Measurements from ENCODE around the gene WDR38. TPM values are rescaled to one million over a fixed set of nuclear protein-coding genes. Genes with fewer than 3 reads are reported as not detected.
A peak's percentile ranks its signal among the peaks of the same experiment; 100 is the strongest.

Gene WDR38
- total and polyA plus RNA-seq, 8 donors: not detected

GRCh38 chr9:124873664-124874063 is 20.4 kb downstream of the WDR38 start:
- DNase-seq: no peak
- TF ChIP-seq EP300 (IDR thresholded peaks at IDR 0.05) (no peak), POLR2A (IDR thresholded peaks at IDR 0.05) (no peak), CTCF (IDR thresholded peaks at IDR 0.05) (no peak), POLR2AphosphoS5 (IDR thresholded peaks at IDR 0.05) (no peak)
- H3K36me3 ChIP-seq: peaks cover 44 to 61% (median 57%) of the 10 kb centered on the region in 4 donors
- intact Hi-C loops (cut with DNase I; ENCODE audit: low total_unique reads): no loop called here
- H3K4me3 ChIP-seq: peak overlapping the region in 1 of 4 donors; percentile 98
- no peaks in the 10 kb centered on the region for H3K27me3 ChIP-seq
- WGBS, 5 donors: 80 to 89% (median 85%) methylated on average over 13 to 14 of the region's 14 CpGs
- H3K27ac ChIP-seq: peak overlapping the region in 2 of 5 donors; percentile 3 to 97
- H3K4me1 ChIP-seq: peaks cover 45 to 50% (median 47%) of the 10 kb centered on the region in 4 donors
- H3K9me3 ChIP-seq: no peaks in the 10 kb centered on the region

DNA sequence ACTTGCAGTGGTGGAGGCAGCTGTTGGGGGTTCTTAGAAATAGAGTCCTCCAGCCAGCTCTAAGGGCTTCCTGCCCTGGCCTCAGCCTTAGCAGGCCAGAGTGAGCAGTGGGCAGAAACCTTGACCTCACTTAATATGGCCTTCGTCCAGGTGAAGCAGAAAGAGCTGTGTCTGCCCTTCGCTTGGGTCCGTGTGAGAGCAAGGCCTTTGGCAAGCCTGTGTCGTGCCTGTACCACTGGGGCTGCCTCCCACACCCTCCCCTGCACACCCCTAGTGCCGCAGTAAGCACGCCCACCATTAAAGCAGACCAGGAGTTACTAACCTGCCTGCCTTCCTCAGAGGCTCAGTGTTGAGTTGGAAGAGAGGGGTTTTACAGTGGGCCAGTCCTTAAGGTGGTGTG is 22.2 kb downstream of the WDR38 start:
- 89 to 95% (median 93%) methylated on average over 6 of the region's 6 CpGs for WGBS, 5 donors
- Histone ChIP-seq H3K27me3 (no peaks in the 10 kb centered on the region), H3K4me3 (no peak overlapping the region), H3K27ac (no peak overlapping the region), H3K36me3 (peaks cover 51 to 79% (median 75%) of the 10 kb centered on the region in 4 donors), H3K4me1 (peaks cover 33 to 40% (median 37%) of the 10 kb centered on the region in 4 donors), H3K9me3 (no peaks in the 10 kb centered on the region)
- no peak for DNase-seq
- TF ChIP-seq CTCF (IDR thresholded peaks at IDR 0.05) (no peak), POLR2A (IDR thresholded peaks at IDR 0.05) (no peak), EP300 (IDR thresholded peaks at IDR 0.05) (no peak), POLR2AphosphoS5 (IDR thresholded peaks at IDR 0.05) (no peak)
- intact Hi-C loops (cut with DNase I; ENCODE audit: low total_unique reads): no loop called here

GRCh38 chr9:124877021-124877782 is 23.9 kb downstream of the WDR38 start:
- H3K36me3 ChIP-seq: peaks cover 64 to 96% (median 92%) of the 10 kb centered on the region in 4 donors
- intact Hi-C loops (cut with DNase I; ENCODE audit: low total_unique reads): no loop called here
- H3K4me3 ChIP-seq: no peak overlapping the region
- peaks cover 16 to 23% (median 20%) of the 10 kb centered on the region in 4 donors for H3K4me1 ChIP-seq
- no peak overlapping the region for H3K27ac ChIP-seq
- 78 to 86% (median 79%) methylated on average over 14 of the region's 14 CpGs for WGBS, 5 donors
- H3K9me3 ChIP-seq: no peaks in the 10 kb centered on the region
- no peak for TF ChIP-seq CTCF (IDR thresholded peaks at IDR 0.05)
- H3K27me3 ChIP-seq: no peaks in the 10 kb centered on the region
- no peak for DNase-seq

GRCh38 chr9:124878021-124878420 is 24.8 kb downstream of the WDR38 start:
- intact Hi-C loops (cut with DNase I; ENCODE audit: low total_unique reads): no loop called here
- 55 to 80% (median 65%) methylated on average over 1 of the region's 1 CpG for WGBS, 5 donors
- no peak overlapping the region for H3K4me3 ChIP-seq
- H3K9me3 ChIP-seq: no peaks in the 10 kb centered on the region
- no peak for TF ChIP-seq CTCF (IDR thresholded peaks at IDR 0.05)
- TF ChIP-seq POLR2A (IDR thresholded peaks at IDR 0.05): no peak
- no peak for TF ChIP-seq EP300 (IDR thresholded peaks at IDR 0.05)
- no peak for TF ChIP-seq POLR2AphosphoS5 (IDR thresholded peaks at IDR 0.05)
- peaks cover 8 to 15% (median 12%) of the 10 kb centered on the region in 4 donors for H3K4me1 ChIP-seq
- no peak overlapping the region for H3K27ac ChIP-seq
- no peak for DNase-seq
- H3K27me3 ChIP-seq: no peaks in the 10 kb centered on the region
- peaks cover 64 to 100% (median 99%) of the 10 kb centered on the region in 4 donors for H3K36me3 ChIP-seq
